Mesothelial cell of epicardium (in vitro differentiated cells): ENCODE data around the gene MMP3. TPM values are rescaled to one million over a fixed set of nuclear protein-coding genes. Genes with fewer than 3 reads are reported as not detected.

Experiments
- DNase-seq, 2 experiments: peaks; one replicate each; pipeline ENCODE4 v3.0.0; 2021; ENCODE audit warnings: low spot score in 2 of 2; ENCODE audit not compliant: unreplicated experiment in 2 of 2
- H3K27ac Mint-ChIP-seq: 2 replicates; pipeline ENCODE4 v1.8.0; 2021; ENCODE audit warnings: mixed read lengths
- H3K27me3 Mint-ChIP-seq: 2 replicates; pipeline ENCODE4 v1.8.0; 2021; ENCODE audit warnings: low read depth, mixed read lengths
- H3K36me3 Mint-ChIP-seq: 2 replicates; pipeline ENCODE4 v1.8.0; 2021; ENCODE audit warnings: mixed read lengths
- H3K4me1 Mint-ChIP-seq: 2 replicates; pipeline ENCODE4 v1.8.0; 2021; ENCODE audit warnings: mixed read lengths
- H3K4me3 Mint-ChIP-seq: 2 replicates; pipeline ENCODE4 v1.8.0; 2021; ENCODE audit warnings: mild to moderate bottlenecking, moderate library complexity, mixed read lengths
- H3K9me3 Mint-ChIP-seq: 2 replicates; pipeline ENCODE4 v1.8.0; 2021; ENCODE audit warnings: mixed read lengths
- CTCF ChIP-seq: fragments of 200-600 bp; sonication (generic); IDR thresholded peaks from one replicate; pipeline ENCODE4 v1.5.0; 2021; ENCODE audit warnings: antibody characterized with exemption; ENCODE audit not compliant: unreplicated experiment
- total RNA-seq: library from RNA; stranded (reverse); gene quantifications from 3 replicates; pipeline ENCODE4 v1.2.1, GENCODE V29; 2021

Gene MMP3
- total RNA-seq, 1 donor from 2014 or later: not detected

DNA sequence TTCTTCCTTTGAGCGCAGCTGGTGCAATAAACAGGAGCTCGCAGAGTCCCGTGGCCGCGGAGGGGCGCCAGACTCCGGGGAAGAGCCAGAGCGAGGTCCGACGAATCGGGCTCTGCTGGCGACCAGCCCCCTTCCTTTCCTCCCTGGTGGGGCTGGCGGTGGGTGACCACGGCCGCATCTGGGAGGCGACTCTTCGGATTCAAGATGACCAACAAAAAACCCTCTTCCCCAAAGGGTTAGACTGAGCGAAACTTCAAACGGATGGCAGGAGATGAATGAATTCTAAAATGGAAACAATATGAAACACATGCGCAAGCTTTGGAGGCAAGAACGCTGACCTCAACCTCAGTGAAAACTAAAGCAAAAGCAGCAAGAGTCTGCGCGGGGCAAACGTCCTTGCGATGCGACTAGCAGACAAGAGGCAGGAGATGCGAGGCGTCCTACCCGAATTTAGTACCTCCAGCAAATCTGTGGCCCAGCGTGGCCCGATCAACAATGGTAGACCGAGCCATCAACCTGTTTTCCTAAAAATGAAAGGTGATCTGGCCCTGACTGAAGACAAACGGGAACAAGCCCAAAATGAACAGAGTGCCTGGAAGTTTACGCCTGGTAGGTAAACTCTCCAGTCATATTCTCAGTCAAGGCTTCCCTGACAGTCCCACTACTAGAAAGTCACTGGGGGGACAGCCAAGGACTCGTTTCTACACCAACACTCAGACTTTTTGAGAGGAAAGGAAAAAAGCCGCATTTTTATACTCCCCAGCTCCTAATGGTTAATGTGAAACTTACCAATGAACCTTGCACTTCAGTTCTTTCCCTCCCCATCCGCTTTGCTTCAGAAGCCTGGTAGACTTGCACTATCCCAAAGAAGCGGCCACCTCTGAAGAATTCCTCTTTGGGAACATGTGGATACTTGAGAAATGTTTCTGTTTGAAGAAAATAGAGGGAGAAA lies 11.6 kb downstream of the MMP3 start:
- H3K27ac Mint-ChIP-seq: no peak overlapping the region
- H3K27me3 Mint-ChIP-seq: no peaks in the 10 kb centered on the region
- DNase-seq: no peak
- no peak overlapping the region for H3K4me3 Mint-ChIP-seq
- H3K4me1 Mint-ChIP-seq: peaks cover 6% of the 10 kb centered on the region
- no peaks in the 10 kb centered on the region for H3K36me3 Mint-ChIP-seq
- no peak for TF ChIP-seq CTCF
- H3K9me3 Mint-ChIP-seq: peaks cover 5% of the 10 kb centered on the region

- H3K9me3 Mint-ChIP-seq: peaks cover 8% of the 10 kb centered on the region
- H3K4me3 Mint-ChIP-seq: no peak overlapping the region
- H3K36me3 Mint-ChIP-seq: peaks cover 2% of the 10 kb centered on the region
- H3K27ac Mint-ChIP-seq: no peak overlapping the region
- H3K27me3 Mint-ChIP-seq: no peaks in the 10 kb centered on the region
- peaks cover 6% of the 10 kb centered on the region for H3K4me1 Mint-ChIP-seq
- TF ChIP-seq CTCF: no peak
- DNase-seq: no peak
Observed at GRCh38 chr11:102831128-102831488, 12.3 kb downstream of the MMP3 start.

GRCh38 chr11:102830001-102830727 lies 13.2 kb downstream of the MMP3 start:
- Mint-ChIP-seq H3K36me3 (peaks cover 2% of the 10 kb centered on the region), H3K4me1 (peaks cover 6% of the 10 kb centered on the region), H3K27me3 (no peaks in the 10 kb centered on the region), H3K4me3 (no peak overlapping the region), H3K27ac (no peak overlapping the region), H3K9me3 (peaks cover 8% of the 10 kb centered on the region)
- no peak for TF ChIP-seq CTCF
- DNase-seq: no peak

- DNase-seq: no peak
- H3K4me1 Mint-ChIP-seq: peaks cover 6% of the 10 kb centered on the region
- H3K27me3 Mint-ChIP-seq: no peaks in the 10 kb centered on the region
- no peak overlapping the region for H3K4me3 Mint-ChIP-seq
- H3K9me3 Mint-ChIP-seq: peaks cover 12% of the 10 kb centered on the region
- TF ChIP-seq CTCF: no peak
- peaks cover 2% of the 10 kb centered on the region for H3K36me3 Mint-ChIP-seq
- no peak overlapping the region for H3K27ac Mint-ChIP-seq
Observed at GRCh38 chr11:102829316-102830000, 14.0 kb downstream of the MMP3 start.

DNA sequence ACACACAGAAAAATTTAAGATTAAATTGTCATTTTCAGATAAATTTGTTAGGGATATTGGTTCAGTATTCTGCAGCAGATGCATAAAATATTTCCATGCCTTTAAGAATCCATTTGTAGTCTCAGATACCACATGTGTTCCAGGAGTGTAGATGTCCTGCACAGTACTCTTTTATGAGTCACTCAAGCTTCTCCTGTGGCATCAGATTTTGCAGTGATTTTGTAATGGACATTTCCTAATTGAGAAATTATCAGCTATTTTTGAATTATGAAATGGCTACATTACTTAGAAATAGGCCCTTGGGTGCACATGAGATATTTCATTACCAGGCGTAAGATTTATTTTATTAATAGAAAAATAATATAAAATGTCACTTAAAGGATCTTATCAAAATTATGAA lies 18.9 kb downstream of the MMP3 start:
- peaks cover 2% of the 10 kb centered on the region for H3K36me3 Mint-ChIP-seq
- TF ChIP-seq CTCF: no peak
- H3K4me3 Mint-ChIP-seq: no peak overlapping the region
- H3K27me3 Mint-ChIP-seq: no peaks in the 10 kb centered on the region
- H3K9me3 Mint-ChIP-seq: peaks cover 12% of the 10 kb centered on the region
- DNase-seq: no peak
- H3K27ac Mint-ChIP-seq: no peak overlapping the region
- peaks cover 2% of the 10 kb centered on the region for H3K4me1 Mint-ChIP-seq
